ENCODE measurements around the gene CSF3R.
"Not testable (repeated sequence)": the region's sequence is repeated elsewhere in the genome, so short reads cannot be mapped to it uniquely, and the experiment has no call there.

CSF3R gene

GRCh38 chr1:36513676-36514473 lies 31.2 kb upstream of the CSF3R start:
- no peaks in the 10 kb centered on the region for H3K36me3 ChIP-seq (ENCODE audit: control insufficient read depth, low read length)
- no peaks in the 10 kb centered on the region for H3K79me2 ChIP-seq (ENCODE audit: control insufficient read depth, low read length)
- no peaks in the 10 kb centered on the region for H4K20me1 ChIP-seq (ENCODE audit: control insufficient read depth, insufficient read depth, low read depth, low read length)
- H3K4me2 ChIP-seq (ENCODE audit: low read length) = no peak overlapping the region
- no peak overlapping the region for H3K4me3 ChIP-seq (ENCODE audit: low read length)
- H3K9me3 ChIP-seq (ENCODE audit: control insufficient read depth, insufficient read depth, low read length) = no peaks in the 10 kb centered on the region
- no peaks in the 10 kb centered on the region for H3F3A ChIP-seq (ENCODE audit: control insufficient read depth, insufficient read depth)
- no peaks in the 10 kb centered on the region for H3K27me3 ChIP-seq (ENCODE audit: control insufficient read depth, low read length)
- no peak overlapping the region for H3K27ac ChIP-seq (ENCODE audit: low read depth, low read length)
- no peaks in the 10 kb centered on the region for H3K9me2 ChIP-seq (replicated peaks; ENCODE audit: control insufficient read depth, low read length)
- no peak for TF ChIP-seq EZH2phosphoT487 (IDR thresholded peaks at IDR 0.05; ENCODE audit: borderline replicate concordance, low read length)
- no peak for TF ChIP-seq CTCF (IDR thresholded peaks at IDR 0.05; ENCODE audit: low read depth, low read length, poor library complexity, severe bottlenecking)
- no peaks in the 10 kb centered on the region for H3K4me1 ChIP-seq (ENCODE audit: control insufficient read depth, low read length)

GRCh38 chr1:36512842-36513241 lies 30.1 kb upstream of the CSF3R start:
- no peak overlapping the region for H3K27ac ChIP-seq (ENCODE audit: low read depth, low read length)
- H3K79me2 ChIP-seq (ENCODE audit: control insufficient read depth, low read length) = no peaks in the 10 kb centered on the region
- no peaks in the 10 kb centered on the region for H3K36me3 ChIP-seq (ENCODE audit: control insufficient read depth, low read length)
- no peak for TF ChIP-seq CTCF (IDR thresholded peaks at IDR 0.05; ENCODE audit: low read depth, low read length, poor library complexity, severe bottlenecking)
- no peak for TF ChIP-seq EZH2phosphoT487 (IDR thresholded peaks at IDR 0.05; ENCODE audit: borderline replicate concordance, low read length)
- no peaks in the 10 kb centered on the region for H3K27me3 ChIP-seq (ENCODE audit: control insufficient read depth, low read length)
- H3K4me1 ChIP-seq (ENCODE audit: control insufficient read depth, low read length) = no peaks in the 10 kb centered on the region
- H4K20me1 ChIP-seq (ENCODE audit: control insufficient read depth, insufficient read depth, low read depth, low read length) = no peaks in the 10 kb centered on the region
- no peak overlapping the region for H3K4me2 ChIP-seq (ENCODE audit: low read length)
- H3F3A ChIP-seq (ENCODE audit: control insufficient read depth, insufficient read depth) = no peaks in the 10 kb centered on the region
- H3K4me3 ChIP-seq (ENCODE audit: low read length) = no peak overlapping the region
- no peaks in the 10 kb centered on the region for H3K9me2 ChIP-seq (replicated peaks; ENCODE audit: control insufficient read depth, low read length)
- H3K9me3 ChIP-seq (ENCODE audit: control insufficient read depth, insufficient read depth, low read length) = no peaks in the 10 kb centered on the region

GRCh38 chr1:36511804-36512798 lies 29.4 kb upstream of the CSF3R start:
- Histone ChIP-seq H3F3A (ENCODE audit: control insufficient read depth, insufficient read depth) (no peaks in the 10 kb centered on the region), H3K27me3 (ENCODE audit: control insufficient read depth, low read length) (no peaks in the 10 kb centered on the region), H3K9me3 (ENCODE audit: control insufficient read depth, insufficient read depth, low read length) (no peaks in the 10 kb centered on the region), H3K36me3 (ENCODE audit: control insufficient read depth, low read length) (no peaks in the 10 kb centered on the region), H3K27ac (ENCODE audit: low read depth, low read length) (no peak overlapping the region), H3K4me2 (ENCODE audit: low read length) (no peak overlapping the region), H4K20me1 (ENCODE audit: control insufficient read depth, insufficient read depth, low read depth, low read length) (no peaks in the 10 kb centered on the region), H3K9me2 (replicated peaks; ENCODE audit: control insufficient read depth, low read length) (no peaks in the 10 kb centered on the region), H3K79me2 (ENCODE audit: control insufficient read depth, low read length) (no peaks in the 10 kb centered on the region), H3K4me1 (ENCODE audit: control insufficient read depth, low read length) (no peaks in the 10 kb centered on the region), H3K4me3 (ENCODE audit: low read length) (no peak overlapping the region)
- no peak for TF ChIP-seq CTCF (IDR thresholded peaks at IDR 0.05; ENCODE audit: low read depth, low read length, poor library complexity, severe bottlenecking)
- TF ChIP-seq EZH2phosphoT487 (IDR thresholded peaks at IDR 0.05; ENCODE audit: borderline replicate concordance, low read length) = no peak

- not testable (repeated sequence) for H3F3A ChIP-seq (ENCODE audit: control insufficient read depth, insufficient read depth); H3K4me2 ChIP-seq (ENCODE audit: low read length); H3K79me2 ChIP-seq (ENCODE audit: control insufficient read depth, low read length); H3K9me3 ChIP-seq (ENCODE audit: control insufficient read depth, insufficient read depth, low read length); H3K9me2 ChIP-seq (replicated peaks; ENCODE audit: control insufficient read depth, low read length); H4K20me1 ChIP-seq (ENCODE audit: control insufficient read depth, insufficient read depth, low read depth, low read length); H3K27ac ChIP-seq (ENCODE audit: low read depth, low read length); H3K36me3 ChIP-seq (ENCODE audit: control insufficient read depth, low read length); H3K4me3 ChIP-seq (ENCODE audit: low read length); H3K4me1 ChIP-seq (ENCODE audit: control insufficient read depth, low read length); H3K27me3 ChIP-seq (ENCODE audit: control insufficient read depth, low read length)
Observed at GRCh38 chr1:36511220-36511619, 28.5 kb upstream of the CSF3R start.
